Ovary (tissue), 3 donors: Measurements from ENCODE around the gene CHN2.

ENCODE experiments used
- CTCF ChIP-seq, 3 donors: fragments of 450-650 bp in 2 of 3; fragments of 200-600 bp in 1 of 3; IDR thresholded peaks; one replicate each; pipeline versions ENCODE4 v1.5.1 to v1.8.0; 2016 to 2022; ENCODE audit warnings: antibody characterized with exemption in 3 of 3, mild to moderate bottlenecking in 1 of 3
- EP300 ChIP-seq: sonication (generic); formaldehyde crosslinking; IDR thresholded peaks from one replicate; pipeline ENCODE4 v1.6.1; 2017; ENCODE audit warnings: antibody characterized with exemption
- donor health status: DM: no; HTN: no; CAD: no.

- TF ChIP-seq CTCF (IDR thresholded peaks at IDR 0.05): no peak
- TF ChIP-seq EP300: no peak
Observed at GRCh38 chr7:29147821-29148220, 46.8 kb upstream of the CHN2 start.
